Measurements from ENCODE around the gene LILRA2. TPM values are rescaled to one million over a fixed set of nuclear protein-coding genes. Genes with fewer than 3 reads are reported as not detected.

LILRA2 gene
- total and polyA plus RNA-seq, 10 of the 15 experiments (the other 5 are each of a cell fraction or from before 2014, with no cell fraction given), result 0.16 to 1.8 (median 0.43) TPM

GRCh38 chr19:54530866-54531265 lies 42.7 kb upstream of the LILRA2 start:
- in situ Hi-C loops (cut with MboI), result no loop called here

More at GRCh38 chr19:54530866-54531265, 42.7 kb upstream of the LILRA2 start:
- no peaks in the 10 kb centered on the region for H3K27me3 ChIP-seq (replicated peaks in 1 of 2; ENCODE audit: control insufficient read depth in 2 of 2, insufficient read depth in 2 of 2, low read length in 1 of 2)
- DNase-seq (ENCODE audit: low read depth, low spot score) (no peak), FAIRE-seq (no peak), ATAC-seq (no peak)
- H4K20me1 ChIP-seq (ENCODE audit: control insufficient read depth, insufficient read depth), result no peaks in the 10 kb centered on the region
- H3K9me3 ChIP-seq (replicated peaks; ENCODE audit: control insufficient read depth, insufficient read depth, low read length), result no peaks in the 10 kb centered on the region; the same call in 2 of the 3 replicates
- WGBS (ENCODE audit: insufficient coverage, insufficient replicate concordance, low lambda C conversion rate, missing lambda C conversion rate), result 89% methylated on average over 5 of the region's 5 CpGs
- H3K4me2 ChIP-seq (ENCODE audit: control insufficient read depth, insufficient read depth), result no peak overlapping the region
- TF ChIP-seq CEBPB (IDR thresholded peaks at IDR 0.05; ENCODE audit: borderline replicate concordance in 1 of 2, low read depth in 2 of 2, low read length in 2 of 2) (no peak), RB1 (IDR thresholded peaks at IDR 0.05; ENCODE audit: borderline replicate concordance) (no peak), MEF2B (IDR thresholded peaks at IDR 0.05; ENCODE audit: partially characterized antibody, poor library complexity, severe bottlenecking) (no peak), SUPT20H (IDR thresholded peaks at IDR 0.05; ENCODE audit: borderline replicate concordance, control insufficient read depth, low read depth, low read length) (no peak), KAT2A (conservative IDR thresholded peaks at IDR 0.05; ENCODE audit: control insufficient read depth, low read depth, low read length) (no peak), YBX1 (IDR thresholded peaks at IDR 0.05) (no peak), PAX8 (IDR thresholded peaks at IDR 0.05) (no peak), ELK1 (IDR thresholded peaks at IDR 0.05; ENCODE audit: low read depth, low read length) (no peak), CUX1 (IDR thresholded peaks at IDR 0.05; ENCODE audit: insufficient replicate concordance, low read depth, low read length) (no peak), ZNF592 (IDR thresholded peaks at IDR 0.05) (no peak), BRCA1 (IDR thresholded peaks at IDR 0.05; ENCODE audit: low read depth, low read length) (no peak)
- H3K36me3 ChIP-seq (ENCODE audit: control insufficient read depth in 2 of 2, insufficient read depth in 2 of 2, low read length in 1 of 2), result no peaks in the 10 kb centered on the region
- intact Hi-C loops (cut with micrococcal nuclease; ENCODE audit: unreplicated experiment), result no loop called here
- no peak overlapping the region for H2AFZ ChIP-seq (ENCODE audit: control insufficient read depth, low read depth, low read length)
- no peak overlapping the region for H3K9ac ChIP-seq (ENCODE audit: control insufficient read depth, insufficient read depth, low read length)
- ChIA-PET POLR2A (no interaction called here), RAD21 (ENCODE audit: unreplicated experiment) (no interaction called here), SMC1A (ENCODE audit: uncharacterized antibody, unreplicated experiment) (interaction anchor here (1.4 to 2.3 kb wide), 2 partner anchors 13 to 86 kb away, joined by 3 to 9 read pairs; no protein-coding TSS in a partner anchor), CTCF (interaction anchor here (1.4 to 1.5 kb wide), 2 partner anchors 42 to 49 kb away, joined by 3 read pairs; partner anchors contain the start of gene LILRA2)
- BruUV-seq (replicated peaks), result no TSS peak
- no peak overlapping the region for H3K4me3 ChIP-seq
- H3K79me2 ChIP-seq (ENCODE audit: control insufficient read depth, insufficient read depth, low read length), result no peaks in the 10 kb centered on the region
- H3K27ac ChIP-seq (ENCODE audit: control insufficient read depth, insufficient read depth), result no peak overlapping the region
- H3K4me1 ChIP-seq (ENCODE audit: control insufficient read depth, insufficient read depth, low read length), result peaks cover 9% of the 10 kb centered on the region

Data from GM12878 (cell line).